Lower leg skin (tissue), 3 donors: ENCODE data around the gene MAP4K2.

Experiments used
- CTCF ChIP-seq, 3 donors: fragments of 450-650 bp; IDR thresholded peaks; one replicate each; pipeline ENCODE4 v1.5.1; 2016; ENCODE audit warnings: antibody characterized with exemption in 3 of 3, mild to moderate bottlenecking in 3 of 3, moderate library complexity in 2 of 3
- POLR2A ChIP-seq, 2 donors: fragments of 450-650 bp; IDR thresholded peaks; one replicate each; pipeline ENCODE4 v1.6.1; 2016 to 2017; ENCODE audit warnings: antibody characterized with exemption in 2 of 2, mild to moderate bottlenecking in 1 of 2, moderate library complexity in 1 of 2

GRCh38 chr11:64848214-64848825 lies 45.3 kb upstream of the MAP4K2 start:
- TF ChIP-seq POLR2A (IDR thresholded peaks at IDR 0.05) (no peak), CTCF (IDR thresholded peaks at IDR 0.05) (no peak)
